GM12874 (cell line): ENCODE measurements around the gene CRKL.

ENCODE experiments used
- CTCF ChIP-seq: IDR thresholded peaks from 2 replicates; pipeline ENCODE4 v1.5.1; 2011; ENCODE audit warnings: low read depth, mild to moderate bottlenecking, control low read depth, low read length, moderate library complexity; ENCODE audit not compliant: insufficient read depth

Gene CRKL

DNA sequence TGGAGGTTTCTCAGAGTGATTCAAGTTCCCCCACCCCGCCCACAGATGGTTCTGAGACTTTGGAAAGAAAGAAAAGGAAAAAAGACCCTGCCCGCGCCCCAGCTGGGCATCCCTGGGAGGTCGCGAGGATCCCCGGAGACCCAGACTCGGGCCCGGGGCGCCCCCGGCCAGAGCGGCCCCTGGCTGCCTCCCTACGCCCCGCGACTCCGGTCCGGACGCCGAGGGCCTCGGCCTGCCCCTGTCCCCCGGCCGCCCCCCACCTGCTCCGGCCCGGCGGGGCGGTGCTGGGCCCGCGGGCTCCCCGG, 47.5 kb downstream of the CRKL start:
- no peak for TF ChIP-seq CTCF

DNA sequence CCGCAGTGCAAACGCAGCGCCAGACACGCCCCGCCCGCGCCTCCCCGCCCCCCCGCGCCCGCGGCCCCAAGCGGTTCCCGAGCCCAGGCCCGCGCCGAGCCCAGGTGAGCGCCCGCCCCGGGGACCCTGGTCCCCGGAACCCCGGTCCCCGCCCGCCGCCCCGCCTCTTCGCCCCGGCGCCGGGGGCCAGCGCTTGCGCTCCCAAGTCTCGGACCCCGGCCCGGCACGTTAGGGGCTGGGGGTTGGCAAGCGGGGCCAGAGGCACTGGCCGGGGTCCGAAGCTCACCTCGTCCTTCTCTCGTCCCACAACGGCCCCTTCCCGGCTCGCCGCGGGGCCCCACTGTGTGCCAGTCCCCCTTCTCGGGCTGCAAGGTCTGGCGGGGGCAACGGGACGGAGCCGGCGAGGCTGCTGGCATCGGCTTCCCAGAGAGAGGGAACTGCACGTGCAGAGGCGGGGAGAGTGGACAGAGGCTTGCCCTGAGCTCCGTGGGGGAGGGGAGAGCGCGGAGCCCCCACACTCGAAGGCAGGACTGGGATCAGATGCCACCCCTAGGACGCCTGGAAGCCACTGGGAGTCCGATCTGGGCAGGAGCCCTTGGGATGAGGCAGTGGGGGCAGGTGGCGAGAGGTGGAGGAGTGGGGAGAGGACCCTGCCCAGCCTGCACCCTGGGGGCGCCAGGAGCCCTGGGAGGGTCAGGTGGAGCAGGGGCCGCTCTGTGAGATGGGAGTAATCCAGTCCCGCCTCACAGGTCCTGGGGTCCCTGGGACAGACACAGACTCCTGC, 48.1 kb downstream of the CRKL start:
- no peak for TF ChIP-seq CTCF

- no peak for TF ChIP-seq CTCF
Observed at GRCh38 chr22:20965888-20966855, 49.0 kb downstream of the CRKL start.

- TF ChIP-seq CTCF = no peak
Observed at GRCh38 chr22:20966883-20967696, 49.9 kb downstream of the CRKL start, which contains the start of gene AIFM3. AIFM3 (plus strand) TSS chr22:20967255; CDS start chr22:20967945, 690 bp downstream.

GRCh38 chr22:20967697-20968211, 50.5 kb downstream of the CRKL start:
- no peak for TF ChIP-seq CTCF

DNA sequence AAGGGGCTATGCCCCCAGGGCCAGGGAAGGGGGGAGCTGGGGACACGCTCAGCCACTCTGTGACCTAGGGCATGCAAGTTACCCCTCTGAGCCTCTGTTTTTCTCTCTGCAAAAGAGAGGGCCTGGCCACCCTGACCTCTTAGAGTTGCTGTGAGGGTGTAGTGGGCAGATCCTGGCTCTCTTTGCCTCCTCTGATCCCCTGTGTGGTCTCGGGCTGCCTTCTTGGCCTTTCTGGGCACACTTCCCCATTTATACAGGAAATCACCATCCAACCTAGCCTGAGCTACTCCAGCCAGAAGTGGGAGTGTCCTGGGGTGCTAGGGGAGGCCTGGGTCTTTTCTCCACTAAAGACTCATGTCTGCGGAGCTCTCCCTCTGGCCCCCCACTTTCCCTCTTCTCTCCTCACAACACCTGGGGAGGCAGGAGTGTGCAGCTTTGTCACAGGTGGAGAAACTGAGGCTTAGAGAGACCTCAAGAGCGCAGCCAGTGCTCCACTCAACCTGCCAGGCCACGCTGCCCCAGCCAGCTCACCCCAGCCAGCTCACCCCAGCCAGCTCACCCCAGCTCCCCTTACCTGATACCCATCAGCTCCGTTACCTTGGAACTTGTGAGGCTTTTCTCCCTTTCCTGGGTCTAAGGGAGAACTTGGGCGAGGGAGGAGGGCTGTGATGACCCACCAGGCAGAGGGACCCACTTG, 51.2 kb downstream of the CRKL start:
- TF ChIP-seq CTCF = no peak
